ENCODE results near the gene CDHR5. TPM values are rescaled to one million over a fixed set of nuclear protein-coding genes. Genes with fewer than 3 reads are reported as not detected.

Gene CDHR5
- total RNA-seq, 1 donor from 2014 or later: not detected

DNA sequence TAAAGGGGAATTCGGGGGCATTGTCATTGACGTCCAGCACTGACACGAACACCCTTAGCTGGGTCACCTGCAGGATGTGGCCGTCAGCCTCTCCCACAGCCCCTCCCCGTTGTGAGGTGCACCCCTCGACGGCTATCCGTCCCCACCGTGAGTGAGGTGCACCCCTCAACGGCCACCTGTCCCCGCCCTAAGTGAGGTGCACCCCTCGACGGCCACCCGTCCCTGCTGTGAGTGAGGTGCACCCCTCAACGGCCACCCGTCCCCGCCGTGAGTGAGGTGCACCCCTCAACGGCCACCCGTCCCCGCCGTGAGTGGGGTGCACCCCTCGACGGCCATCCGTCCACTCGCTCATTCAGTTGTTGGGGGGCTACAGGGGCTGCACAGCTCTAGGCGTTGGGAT is 2.9 kb downstream of the CDHR5 start:
- no peak overlapping the region for H3K27ac Mint-ChIP-seq (ENCODE audit: unreplicated experiment)
- H3K9me3 Mint-ChIP-seq (ENCODE audit: unreplicated experiment): no peaks in the 10 kb centered on the region
- H3K4me1 Mint-ChIP-seq (ENCODE audit: unreplicated experiment): peaks cover 6% of the 10 kb centered on the region
- no peaks in the 10 kb centered on the region for H3K27me3 Mint-ChIP-seq (ENCODE audit: unreplicated experiment)
- no peaks in the 10 kb centered on the region for H3K36me3 Mint-ChIP-seq (ENCODE audit: unreplicated experiment)
- no peak for DNase-seq (ENCODE audit: extremely low spot score, unreplicated experiment)
- TF ChIP-seq, protein P1, sequence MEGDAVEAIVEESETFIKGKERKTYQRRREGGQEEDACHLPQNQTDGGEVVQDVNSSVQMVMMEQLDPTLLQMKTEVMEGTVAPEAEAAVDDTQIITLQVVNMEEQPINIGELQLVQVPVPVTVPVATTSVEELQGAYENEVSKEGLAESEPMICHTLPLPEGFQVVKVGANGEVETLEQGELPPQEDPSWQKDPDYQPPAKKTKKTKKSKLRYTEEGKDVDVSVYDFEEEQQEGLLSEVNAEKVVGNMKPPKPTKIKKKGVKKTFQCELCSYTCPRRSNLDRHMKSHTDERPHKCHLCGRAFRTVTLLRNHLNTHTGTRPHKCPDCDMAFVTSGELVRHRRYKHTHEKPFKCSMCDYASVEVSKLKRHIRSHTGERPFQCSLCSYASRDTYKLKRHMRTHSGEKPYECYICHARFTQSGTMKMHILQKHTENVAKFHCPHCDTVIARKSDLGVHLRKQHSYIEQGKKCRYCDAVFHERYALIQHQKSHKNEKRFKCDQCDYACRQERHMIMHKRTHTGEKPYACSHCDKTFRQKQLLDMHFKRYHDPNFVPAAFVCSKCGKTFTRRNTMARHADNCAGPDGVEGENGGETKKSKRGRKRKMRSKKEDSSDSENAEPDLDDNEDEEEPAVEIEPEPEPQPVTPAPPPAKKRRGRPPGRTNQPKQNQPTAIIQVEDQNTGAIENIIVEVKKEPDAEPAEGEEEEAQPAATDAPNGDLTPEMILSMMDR (IDR thresholded peaks at IDR 0.05): no peak
- no peak overlapping the region for H3K4me3 Mint-ChIP-seq (ENCODE audit: unreplicated experiment)

GRCh38 chr11:620935-621814 is 3.6 kb downstream of the CDHR5 start:
- DNase-seq (ENCODE audit: extremely low spot score, unreplicated experiment): no peak
- TF ChIP-seq, protein P1 (IDR thresholded peaks at IDR 0.05): no peak
- H3K4me1 Mint-ChIP-seq (ENCODE audit: unreplicated experiment): peaks cover 7% of the 10 kb centered on the region
- H3K27ac Mint-ChIP-seq (ENCODE audit: unreplicated experiment): no peak overlapping the region
- no peaks in the 10 kb centered on the region for H3K36me3 Mint-ChIP-seq (ENCODE audit: unreplicated experiment)
- H3K4me3 Mint-ChIP-seq (ENCODE audit: unreplicated experiment): no peak overlapping the region
- H3K9me3 Mint-ChIP-seq (ENCODE audit: unreplicated experiment): no peaks in the 10 kb centered on the region
- H3K27me3 Mint-ChIP-seq (ENCODE audit: unreplicated experiment): no peaks in the 10 kb centered on the region

GRCh38 chr11:620201-620600 is 4.6 kb downstream of the CDHR5 start:
- no peak overlapping the region for H3K4me3 Mint-ChIP-seq (ENCODE audit: unreplicated experiment)
- no peak overlapping the region for H3K27ac Mint-ChIP-seq (ENCODE audit: unreplicated experiment)
- H3K9me3 Mint-ChIP-seq (ENCODE audit: unreplicated experiment): no peaks in the 10 kb centered on the region
- peaks cover 12% of the 10 kb centered on the region for H3K4me1 Mint-ChIP-seq (ENCODE audit: unreplicated experiment)
- TF ChIP-seq, protein P1 (IDR thresholded peaks at IDR 0.05): no peak
- DNase-seq (ENCODE audit: extremely low spot score, unreplicated experiment): no peak
- H3K36me3 Mint-ChIP-seq (ENCODE audit: unreplicated experiment): no peaks in the 10 kb centered on the region
- H3K27me3 Mint-ChIP-seq (ENCODE audit: unreplicated experiment): no peaks in the 10 kb centered on the region

DNA sequence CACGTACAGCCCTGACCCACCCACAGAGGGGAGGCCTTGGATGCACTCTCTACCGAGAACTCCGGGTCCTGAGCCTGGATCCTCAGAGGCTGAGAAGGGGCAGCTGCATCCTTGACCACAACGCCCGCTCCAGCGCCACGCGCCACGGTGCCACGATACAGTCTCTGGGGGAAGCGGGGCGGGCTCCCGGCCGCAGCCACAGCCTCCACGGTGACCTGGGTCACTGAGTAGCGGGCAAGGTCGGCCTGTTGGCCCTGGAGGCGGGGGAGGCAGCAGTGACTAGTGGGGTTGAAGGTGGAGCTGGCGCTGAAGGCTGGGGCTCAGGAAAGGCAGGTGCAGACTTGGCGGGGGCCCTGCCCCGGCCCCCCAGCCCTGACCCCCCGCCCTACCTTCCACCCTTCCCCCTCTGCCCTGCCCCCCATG is 5.1 kb downstream of the CDHR5 start:
- Mint-ChIP-seq H3K9me3 (ENCODE audit: unreplicated experiment) (no peaks in the 10 kb centered on the region), H3K27me3 (ENCODE audit: unreplicated experiment) (no peaks in the 10 kb centered on the region), H3K27ac (ENCODE audit: unreplicated experiment) (no peak overlapping the region), H3K36me3 (ENCODE audit: unreplicated experiment) (no peaks in the 10 kb centered on the region), H3K4me3 (ENCODE audit: unreplicated experiment) (no peak overlapping the region), H3K4me1 (ENCODE audit: unreplicated experiment) (peaks cover 12% of the 10 kb centered on the region)
- DNase-seq (ENCODE audit: extremely low spot score, unreplicated experiment): no peak
- TF ChIP-seq, protein P1 (IDR thresholded peaks at IDR 0.05): no peak

- TF ChIP-seq, protein P1 (IDR thresholded peaks at IDR 0.05): no peak
- no peak overlapping the region for H3K27ac Mint-ChIP-seq (ENCODE audit: unreplicated experiment)
- DNase-seq (ENCODE audit: extremely low spot score, unreplicated experiment): no peak
- H3K4me3 Mint-ChIP-seq (ENCODE audit: unreplicated experiment): no peak overlapping the region
- H3K27me3 Mint-ChIP-seq (ENCODE audit: unreplicated experiment): no peaks in the 10 kb centered on the region
- no peaks in the 10 kb centered on the region for H3K9me3 Mint-ChIP-seq (ENCODE audit: unreplicated experiment)
- no peaks in the 10 kb centered on the region for H3K36me3 Mint-ChIP-seq (ENCODE audit: unreplicated experiment)
- H3K4me1 Mint-ChIP-seq (ENCODE audit: unreplicated experiment): peaks cover 14% of the 10 kb centered on the region
Observed at GRCh38 chr11:618856-619627, 5.7 kb downstream of the CDHR5 start.

Measured in osteocyte (in vitro differentiated cells).